ENCODE results near the gene COL27A1. TPM values are rescaled to one million over a fixed set of nuclear protein-coding genes. Genes with fewer than 3 reads are reported as not detected.

Gene COL27A1
- total and polyA plus RNA-seq, 7 donors: 1.4 to 13.3 (median 4.3) TPM

DNA sequence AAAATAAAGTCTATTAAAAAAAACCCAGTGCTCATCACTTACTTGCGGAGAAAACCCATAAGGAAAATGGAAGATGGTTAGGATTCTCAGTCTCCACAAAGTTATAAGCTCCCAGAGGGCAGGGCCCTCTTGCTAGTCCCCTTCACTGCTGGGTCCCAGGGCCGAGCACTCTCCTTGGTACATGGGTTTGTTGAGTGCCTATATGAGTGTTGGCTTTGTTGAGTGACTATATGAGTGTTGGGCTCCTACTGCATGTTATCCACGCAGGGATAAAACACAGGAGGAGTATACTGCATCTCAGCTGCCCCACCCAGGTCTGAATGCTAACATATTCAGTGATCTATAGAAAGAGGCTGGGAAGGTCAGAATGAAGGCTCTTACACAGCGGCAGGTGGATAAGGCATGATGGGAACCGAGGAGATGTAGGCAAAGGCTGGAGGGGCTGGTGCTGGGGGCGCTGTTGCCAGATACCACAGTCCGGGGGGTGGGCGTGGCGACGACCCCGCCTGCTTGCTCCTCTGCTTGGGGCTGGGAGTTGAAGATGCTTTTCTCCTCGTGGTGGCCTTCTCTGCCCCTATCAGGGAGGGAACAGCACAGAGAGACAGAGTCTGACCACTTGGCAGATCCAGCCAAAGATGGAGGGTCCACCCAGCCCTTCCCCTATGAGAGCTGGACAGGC, 186.0 kb downstream of the COL27A1 start:
- peaks cover 25 to 86% (median 33%) of the 10 kb centered on the region in 4 donors for H3K36me3 ChIP-seq
- H3K4me1 ChIP-seq: peaks cover 0 to 24% (median 19%) of the 10 kb centered on the region in 4 donors
- DNase-seq: no peak
- no peaks in the 10 kb centered on the region for H3K27me3 ChIP-seq
- intact Hi-C loops (cut with DNase I): loop anchor here (5.0 kb wide), 2 partner anchors 311 to 676 kb away; no protein-coding TSS in a partner anchor
- H3K4me3 ChIP-seq: no peak overlapping the region
- TF ChIP-seq, protein P1, sequence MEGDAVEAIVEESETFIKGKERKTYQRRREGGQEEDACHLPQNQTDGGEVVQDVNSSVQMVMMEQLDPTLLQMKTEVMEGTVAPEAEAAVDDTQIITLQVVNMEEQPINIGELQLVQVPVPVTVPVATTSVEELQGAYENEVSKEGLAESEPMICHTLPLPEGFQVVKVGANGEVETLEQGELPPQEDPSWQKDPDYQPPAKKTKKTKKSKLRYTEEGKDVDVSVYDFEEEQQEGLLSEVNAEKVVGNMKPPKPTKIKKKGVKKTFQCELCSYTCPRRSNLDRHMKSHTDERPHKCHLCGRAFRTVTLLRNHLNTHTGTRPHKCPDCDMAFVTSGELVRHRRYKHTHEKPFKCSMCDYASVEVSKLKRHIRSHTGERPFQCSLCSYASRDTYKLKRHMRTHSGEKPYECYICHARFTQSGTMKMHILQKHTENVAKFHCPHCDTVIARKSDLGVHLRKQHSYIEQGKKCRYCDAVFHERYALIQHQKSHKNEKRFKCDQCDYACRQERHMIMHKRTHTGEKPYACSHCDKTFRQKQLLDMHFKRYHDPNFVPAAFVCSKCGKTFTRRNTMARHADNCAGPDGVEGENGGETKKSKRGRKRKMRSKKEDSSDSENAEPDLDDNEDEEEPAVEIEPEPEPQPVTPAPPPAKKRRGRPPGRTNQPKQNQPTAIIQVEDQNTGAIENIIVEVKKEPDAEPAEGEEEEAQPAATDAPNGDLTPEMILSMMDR (IDR thresholded peaks at IDR 0.05): no peak
- TF ChIP-seq POLR2A (IDR thresholded peaks at IDR 0.05) (no peak), POLR2AphosphoS5 (IDR thresholded peaks at IDR 0.05) (no peak), EP300 (IDR thresholded peaks at IDR 0.05) (no peak)
- no peak overlapping the region for H3K27ac ChIP-seq
- no peaks in the 10 kb centered on the region for H3K9me3 ChIP-seq
- 82 to 87% methylated on average over 12 of the region's 12 CpGs for WGBS, 2 donors

GRCh38 chr9:114341991-114342390, 186.7 kb downstream of the COL27A1 start:
- H3K4me1 ChIP-seq: peaks cover 0 to 26% (median 19%) of the 10 kb centered on the region in 4 donors
- intact Hi-C loops (cut with DNase I): loop anchor here (5.0 kb wide), 2 partner anchors 310 to 675 kb away; no protein-coding TSS in a partner anchor
- no peak overlapping the region for H3K4me3 ChIP-seq
- no peak overlapping the region for H3K27ac ChIP-seq
- 93 to 95% methylated on average over 4 of the region's 4 CpGs for WGBS, 2 donors
- no peak for DNase-seq
- TF ChIP-seq POLR2A (IDR thresholded peaks at IDR 0.05) (no peak), EP300 (IDR thresholded peaks at IDR 0.05) (no peak), POLR2AphosphoS5 (IDR thresholded peaks at IDR 0.05) (no peak)
- TF ChIP-seq, protein P1 (IDR thresholded peaks at IDR 0.05): no peak
- no peaks in the 10 kb centered on the region for H3K27me3 ChIP-seq
- H3K9me3 ChIP-seq: no peaks in the 10 kb centered on the region
- peaks cover 23 to 86% (median 34%) of the 10 kb centered on the region in 4 donors for H3K36me3 ChIP-seq

DNA sequence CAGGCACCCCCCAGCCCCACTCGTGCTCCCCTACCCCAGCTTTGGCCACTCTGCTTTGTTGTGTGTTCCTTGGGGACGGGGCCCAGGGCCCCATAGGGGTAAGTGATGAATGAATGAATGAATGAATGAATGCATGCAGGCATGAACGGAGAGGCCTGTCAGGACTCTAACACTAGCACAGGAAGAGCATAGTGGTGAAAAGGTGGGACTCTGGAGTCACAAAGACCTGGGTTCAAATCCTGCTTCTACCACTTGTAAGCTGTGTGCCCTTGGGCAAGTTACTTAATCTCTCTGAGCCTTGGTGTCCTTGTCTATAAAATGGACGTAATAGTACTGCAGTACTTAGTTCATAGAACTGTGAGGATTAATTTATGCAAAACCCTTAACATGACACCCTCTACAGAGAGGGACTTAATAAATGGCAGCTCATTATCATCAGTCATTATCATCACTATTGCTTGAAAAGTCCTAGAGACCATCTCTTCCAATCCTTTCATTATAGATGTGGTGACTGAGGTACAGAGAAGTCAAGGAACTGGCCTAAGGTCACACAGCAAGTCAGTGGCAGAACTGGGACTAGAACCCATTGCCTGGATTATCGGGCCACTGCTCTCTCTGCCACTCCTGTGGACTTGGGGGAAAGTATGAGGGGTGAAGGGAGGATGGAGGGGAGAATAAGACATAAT, 187.6 kb downstream of the COL27A1 start:
- H3K4me1 ChIP-seq: peaks cover 0 to 35% (median 22%) of the 10 kb centered on the region in 4 donors
- 91% methylated on average over 5 of the region's 5 CpGs for WGBS, 2 donors
- H3K36me3 ChIP-seq: peaks cover 21 to 86% (median 31%) of the 10 kb centered on the region in 4 donors
- no peaks in the 10 kb centered on the region for H3K27me3 ChIP-seq
- no peaks in the 10 kb centered on the region for H3K9me3 ChIP-seq
- no peak for DNase-seq
- no peak overlapping the region for H3K4me3 ChIP-seq
- H3K27ac ChIP-seq: peak overlapping the region in 3 of 4 donors; percentile 74 to 87 (median 85)
- TF ChIP-seq, protein P1 (IDR thresholded peaks at IDR 0.05): no peak
- TF ChIP-seq POLR2AphosphoS5 (IDR thresholded peaks at IDR 0.05): no peak
- TF ChIP-seq EP300 (IDR thresholded peaks at IDR 0.05): no peak
- TF ChIP-seq POLR2A (IDR thresholded peaks at IDR 0.05): no peak
- intact Hi-C loops (cut with DNase I): loop anchor here (5.0 kb wide), 2 partner anchors 309 to 674 kb away; no protein-coding TSS in a partner anchor

- intact Hi-C loops (cut with DNase I): loop anchor here (5.0 kb wide), 2 partner anchors 309 to 674 kb away; no protein-coding TSS in a partner anchor
- no peak for DNase-seq
Measured at GRCh38 chr9:114343471-114344187, 188.3 kb downstream of the COL27A1 start.

More at GRCh38 chr9:114343471-114344187, 188.3 kb downstream of the COL27A1 start:
- TF ChIP-seq, protein P1 (IDR thresholded peaks at IDR 0.05): no peak
- TF ChIP-seq POLR2A (IDR thresholded peaks at IDR 0.05): no peak
- peak; percentile 75 to 97 (median 90) for TF ChIP-seq EP300 (IDR thresholded peaks at IDR 0.05)
- TF ChIP-seq POLR2AphosphoS5 (IDR thresholded peaks at IDR 0.05): peak; percentile 81 to 98 (median 96)
- H3K4me3 ChIP-seq: no peak overlapping the region
- no peaks in the 10 kb centered on the region for H3K9me3 ChIP-seq
- 88 to 94% methylated on average over 9 of the region's 9 CpGs for WGBS, 2 donors
- H3K36me3 ChIP-seq: peaks cover 19 to 84% (median 28%) of the 10 kb centered on the region in 4 donors
- peak overlapping the region in 3 of 4 donors; percentile 74 to 87 (median 85) for H3K27ac ChIP-seq
- no peaks in the 10 kb centered on the region for H3K27me3 ChIP-seq
- peaks cover 0 to 42% (median 29%) of the 10 kb centered on the region in 4 donors for H3K4me1 ChIP-seq
